Type B pancreatic cell (in vitro differentiated cells): ENCODE results near the gene TCF7L1. TPM values are rescaled to one million over a fixed set of nuclear protein-coding genes. Genes with fewer than 3 reads are reported as not detected.
"Not testable (repeated sequence)": the region's sequence is repeated elsewhere in the genome, so short reads cannot be mapped to it uniquely, and the experiment has no call there.

Experiments used
- DNase-seq: peaks from one replicate; pipeline ENCODE4 v3.0.0; 2021; ENCODE audit warnings: mixed read lengths; ENCODE audit not compliant: unreplicated experiment; ENCODE audit errors: extremely low spot score
- H3K27ac Mint-ChIP-seq: 2 replicates; pipeline ENCODE4 v1.8.0; 2021; ENCODE audit warnings: mild to moderate bottlenecking, mixed read lengths
- H3K27me3 Mint-ChIP-seq: 2 replicates; pipeline ENCODE4 v1.8.0; 2021; ENCODE audit warnings: mixed read lengths
- H3K36me3 Mint-ChIP-seq: 2 replicates; pipeline ENCODE4 v1.8.0; 2021; ENCODE audit warnings: mixed read lengths
- H3K4me1 Mint-ChIP-seq: one replicate; pipeline ENCODE4 v1.8.0; 2021; ENCODE audit warnings: mixed read lengths; ENCODE audit not compliant: unreplicated experiment
- H3K4me3 Mint-ChIP-seq: 2 replicates; pipeline ENCODE4 v1.8.0; 2021; ENCODE audit warnings: mild to moderate bottlenecking, mixed read lengths
- H3K9me3 Mint-ChIP-seq: 2 replicates; pipeline ENCODE4 v1.8.0; 2021; ENCODE audit warnings: mixed read lengths
- total RNA-seq: library from RNA; stranded (reverse); gene quantifications from 2 replicates; pipeline ENCODE4 v1.2.1, GENCODE V29; 2021; ENCODE audit warnings: low replicate concordance
- TF ChIP-seq, protein P1 (sequence below): fragments of 200-600 bp; sonication (generic); conservative IDR thresholded peaks from 2 replicates; pipeline ENCODE4 v1.5.0; 2021; ENCODE audit warnings: antibody characterized with exemption, mild to moderate bottlenecking

The TCF7L1 gene
- total RNA-seq, 1 donor from 2014 or later, result 32.4 TPM

- no peak for DNase-seq
- H3K27ac Mint-ChIP-seq, result no peak overlapping the region
- TF ChIP-seq, protein P1, sequence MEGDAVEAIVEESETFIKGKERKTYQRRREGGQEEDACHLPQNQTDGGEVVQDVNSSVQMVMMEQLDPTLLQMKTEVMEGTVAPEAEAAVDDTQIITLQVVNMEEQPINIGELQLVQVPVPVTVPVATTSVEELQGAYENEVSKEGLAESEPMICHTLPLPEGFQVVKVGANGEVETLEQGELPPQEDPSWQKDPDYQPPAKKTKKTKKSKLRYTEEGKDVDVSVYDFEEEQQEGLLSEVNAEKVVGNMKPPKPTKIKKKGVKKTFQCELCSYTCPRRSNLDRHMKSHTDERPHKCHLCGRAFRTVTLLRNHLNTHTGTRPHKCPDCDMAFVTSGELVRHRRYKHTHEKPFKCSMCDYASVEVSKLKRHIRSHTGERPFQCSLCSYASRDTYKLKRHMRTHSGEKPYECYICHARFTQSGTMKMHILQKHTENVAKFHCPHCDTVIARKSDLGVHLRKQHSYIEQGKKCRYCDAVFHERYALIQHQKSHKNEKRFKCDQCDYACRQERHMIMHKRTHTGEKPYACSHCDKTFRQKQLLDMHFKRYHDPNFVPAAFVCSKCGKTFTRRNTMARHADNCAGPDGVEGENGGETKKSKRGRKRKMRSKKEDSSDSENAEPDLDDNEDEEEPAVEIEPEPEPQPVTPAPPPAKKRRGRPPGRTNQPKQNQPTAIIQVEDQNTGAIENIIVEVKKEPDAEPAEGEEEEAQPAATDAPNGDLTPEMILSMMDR, result no peak
- H3K27me3 Mint-ChIP-seq, result no peaks in the 10 kb centered on the region
- peaks cover 44% of the 10 kb centered on the region for H3K4me1 Mint-ChIP-seq
- H3K36me3 Mint-ChIP-seq, result no peaks in the 10 kb centered on the region
- no peak overlapping the region for H3K4me3 Mint-ChIP-seq
- no peaks in the 10 kb centered on the region for H3K9me3 Mint-ChIP-seq
Observed at GRCh38 chr2:85210511-85210910, 77.3 kb downstream of the TCF7L1 start.

DNA sequence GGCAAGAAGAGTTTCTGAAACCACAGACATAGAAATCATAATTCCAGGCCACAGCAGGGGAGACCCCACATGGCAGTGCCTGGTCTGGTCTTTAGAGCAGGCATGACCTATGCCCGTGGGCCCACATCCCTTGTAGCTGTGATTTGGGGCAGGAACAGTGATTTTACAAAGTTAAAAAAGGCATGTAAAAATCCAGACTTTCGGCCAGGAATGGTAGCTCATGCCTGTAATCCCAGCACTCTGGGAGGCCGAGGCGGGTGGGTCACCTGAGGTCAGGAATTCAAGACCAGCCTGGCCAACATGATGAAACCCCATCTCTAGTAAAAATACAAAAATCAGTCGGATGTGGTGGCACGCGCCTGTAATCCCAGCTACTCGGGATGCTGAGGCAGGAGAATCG lies 78.4 kb downstream of the TCF7L1 start:
- not testable (repeated sequence) for H3K36me3 Mint-ChIP-seq, H3K4me3 Mint-ChIP-seq, H3K27me3 Mint-ChIP-seq, H3K9me3 Mint-ChIP-seq, DNase-seq, H3K27ac Mint-ChIP-seq
- peaks cover 54% of the 10 kb centered on the region for H3K4me1 Mint-ChIP-seq

DNA sequence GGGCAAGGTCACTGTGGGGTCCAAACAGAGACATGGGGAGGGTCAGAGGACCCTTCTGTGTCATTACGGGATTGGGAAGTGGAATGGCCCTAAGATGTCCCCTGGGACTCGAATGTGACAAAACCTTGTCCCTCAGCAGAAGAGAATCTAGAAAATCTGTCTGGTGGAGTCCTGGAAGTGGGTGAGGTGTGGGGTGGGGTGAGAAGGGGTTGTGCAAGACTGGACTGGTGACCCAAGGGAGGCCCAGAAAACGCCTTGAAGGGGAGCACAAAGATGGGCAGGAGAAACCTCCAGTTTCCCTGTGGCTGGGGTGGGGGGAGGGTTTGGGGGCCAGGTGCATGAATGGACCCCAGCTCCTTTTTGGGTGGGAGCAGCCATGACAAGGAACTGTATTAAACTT lies 79.6 kb downstream of the TCF7L1 start:
- H3K27me3 Mint-ChIP-seq, result no peaks in the 10 kb centered on the region
- no peak overlapping the region for H3K27ac Mint-ChIP-seq
- H3K4me3 Mint-ChIP-seq, result no peak overlapping the region
- no peaks in the 10 kb centered on the region for H3K9me3 Mint-ChIP-seq
- H3K4me1 Mint-ChIP-seq, result peaks cover 62% of the 10 kb centered on the region
- no peak for DNase-seq
- no peaks in the 10 kb centered on the region for H3K36me3 Mint-ChIP-seq
- TF ChIP-seq, protein P1, result no peak

- Mint-ChIP-seq H3K4me1 (peaks cover 62% of the 10 kb centered on the region), H3K27ac (peak overlapping the region; percentile 43)
- TF ChIP-seq, protein P1, result no peak
Observed at GRCh38 chr2:85213404-85213803, 80.2 kb downstream of the TCF7L1 start.

GRCh38 chr2:85213901-85214512 lies 80.8 kb downstream of the TCF7L1 start:
- TF ChIP-seq, protein P1, result no peak
- no peaks in the 10 kb centered on the region for H3K27me3 Mint-ChIP-seq
- H3K4me1 Mint-ChIP-seq, result peaks cover 57% of the 10 kb centered on the region
- DNase-seq, result no peak
- no peaks in the 10 kb centered on the region for H3K9me3 Mint-ChIP-seq
- no peak overlapping the region for H3K27ac Mint-ChIP-seq
- peak overlapping the region; percentile 11 for H3K4me3 Mint-ChIP-seq
- no peaks in the 10 kb centered on the region for H3K36me3 Mint-ChIP-seq

More at GRCh38 chr2:85213404-85213803, 80.2 kb downstream of the TCF7L1 start:
- Mint-ChIP-seq H3K9me3 (no peaks in the 10 kb centered on the region), H3K4me3 (peak overlapping the region; percentile 40), H3K36me3 (no peaks in the 10 kb centered on the region), H3K27me3 (no peaks in the 10 kb centered on the region)
- no peak for DNase-seq

DNA sequence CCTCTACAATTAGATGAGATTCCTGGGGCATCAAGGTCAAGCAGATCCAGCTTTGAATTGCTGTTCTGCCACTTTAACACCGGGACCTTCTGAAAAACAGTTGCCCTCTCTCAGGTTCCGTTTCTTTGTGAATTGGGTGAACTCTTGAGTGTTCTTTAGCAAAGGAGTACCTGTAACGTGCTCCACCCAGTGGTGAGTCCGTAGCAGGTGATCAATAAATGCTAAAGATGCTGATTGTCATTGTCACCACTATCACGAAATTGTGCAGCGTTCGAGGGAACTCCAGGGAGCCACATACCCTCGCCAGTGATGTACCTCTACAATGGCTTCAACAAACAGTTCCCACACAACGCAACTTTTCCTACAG lies 81.9 kb downstream of the TCF7L1 start:
- Mint-ChIP-seq H3K9me3 (no peaks in the 10 kb centered on the region), H3K27me3 (no peaks in the 10 kb centered on the region), H3K4me1 (peaks cover 61% of the 10 kb centered on the region), H3K36me3 (no peaks in the 10 kb centered on the region), H3K4me3 (peak overlapping the region; percentile 58), H3K27ac (no peak overlapping the region)
- no peak for DNase-seq
- TF ChIP-seq, protein P1, result peak; percentile 44
